Liver (tissue), 9 donors: ENCODE data around the gene SWAP70. TPM values are rescaled to one million over a fixed set of nuclear protein-coding genes. Genes with fewer than 3 reads are reported as not detected.
A peak's percentile ranks its signal among the peaks of the same experiment; 100 is the strongest.

ENCODE experiments used
- DNase-seq: peaks from one replicate; pipeline ENCODE4 v3.0.0-alpha.2; 2017; ENCODE audit warnings: low spot score
- H3K27ac ChIP-seq, 2 donors: one replicate each; pipeline ENCODE4 v1.7.0; 2013; ENCODE audit warnings: inconsistent platforms in 2 of 2, low read length in 2 of 2, control low read depth in 1 of 2, low read depth in 1 of 2, mild to moderate bottlenecking in 1 of 2
- H3K27me3 ChIP-seq, 4 donors: one replicate each; pipeline versions ENCODE4 v1.6.1 to v1.7.0; 2013; ENCODE audit warnings: low read length in 3 of 4, inconsistent platforms in 1 of 4, mild to moderate bottlenecking in 1 of 4, moderate library complexity in 1 of 4; ENCODE audit not compliant: control insufficient read depth in 4 of 4, insufficient read depth in 4 of 4
- H3K36me3 ChIP-seq, 4 donors: one replicate each; pipeline versions ENCODE4 v1.6.1 to v1.7.0; 2013; ENCODE audit warnings: low read length in 3 of 4, mild to moderate bottlenecking in 3 of 4, low read depth in 1 of 4, moderate library complexity in 1 of 4; ENCODE audit not compliant: control insufficient read depth in 4 of 4, insufficient read depth in 3 of 4
- H3K4me1 ChIP-seq, 4 donors: one replicate each; pipeline versions ENCODE4 v1.6.1 to v1.7.0; 2013; ENCODE audit warnings: low read length in 3 of 4, mild to moderate bottlenecking in 3 of 4, moderate library complexity in 1 of 4; ENCODE audit not compliant: control insufficient read depth in 4 of 4, insufficient read depth in 4 of 4
- H3K4me3 ChIP-seq, 3 donors: one replicate each; pipeline versions ENCODE4 v1.6.1 to v1.7.0; 2013; ENCODE audit warnings: low read length in 3 of 3, control low read depth in 1 of 3, low read depth in 1 of 3, mild to moderate bottlenecking in 1 of 3
- H3K9ac ChIP-seq, 2 donors: one replicate each; pipeline ENCODE4 v1.7.0; 2013; ENCODE audit warnings: low read length in 2 of 2, mild to moderate bottlenecking in 2 of 2, moderate library complexity in 2 of 2, control low read depth in 1 of 2, low read depth in 1 of 2
- H3K9me3 ChIP-seq, 4 donors: one replicate each; pipeline versions ENCODE4 v1.6.1 to v1.7.0; 2013; ENCODE audit warnings: low read length in 3 of 4; ENCODE audit not compliant: control insufficient read depth in 4 of 4
- CTCF ChIP-seq: fragments of 150-350 bp; IDR thresholded peaks from 2 replicates; pipeline ENCODE4 v1.5.1; 2017; ENCODE audit warnings: improper control_type of control experiment, low read depth, low read length; ENCODE audit not compliant: missing input control
- EGR1 ChIP-seq, 2 donors: IDR thresholded peaks; 2 replicates each; pipeline ENCODE4 v1.6.1; 2016 to 2018; ENCODE audit warnings: antibody characterized with exemption in 2 of 2, low read depth in 2 of 2
- FOXA1 ChIP-seq: IDR thresholded peaks from 2 replicates; pipeline ENCODE4 v1.6.1; 2016; ENCODE audit warnings: antibody characterized with exemption
- FOXA2 ChIP-seq: IDR thresholded peaks from 2 replicates; pipeline ENCODE4 v1.6.1; 2016; ENCODE audit warnings: antibody characterized with exemption
- GABPA ChIP-seq, 2 donors: IDR thresholded peaks in 1 of 2; conservative IDR thresholded peaks in 1 of 2; 2 replicates each; pipeline ENCODE4 v1.6.1; 2016; ENCODE audit warnings: antibody characterized with exemption in 2 of 2, mild to moderate bottlenecking in 1 of 2, moderate library complexity in 1 of 2
- HNF4A ChIP-seq, 2 donors: conservative IDR thresholded peaks; 2 replicates each; pipeline ENCODE4 v1.6.1; 2016; ENCODE audit warnings: antibody characterized with exemption in 2 of 2, mild to moderate bottlenecking in 2 of 2
- HNF4G ChIP-seq: IDR thresholded peaks from 2 replicates; pipeline ENCODE4 v1.6.1; 2016; ENCODE audit warnings: antibody characterized with exemption
- JUND ChIP-seq, 2 donors: IDR thresholded peaks; 2 replicates each; pipeline ENCODE4 v1.6.1; 2016; ENCODE audit warnings: antibody characterized with exemption in 2 of 2
- MAX ChIP-seq: IDR thresholded peaks from 2 replicates; pipeline ENCODE4 v1.6.1; 2016; ENCODE audit warnings: antibody characterized with exemption
- NR2F2 ChIP-seq: IDR thresholded peaks from 2 replicates; pipeline ENCODE4 v1.6.1; 2016; ENCODE audit warnings: antibody characterized with exemption
- RAD21 ChIP-seq, 2 donors: IDR thresholded peaks; 2 replicates each; pipeline ENCODE4 v1.6.1; 2016; ENCODE audit warnings: antibody characterized with exemption in 2 of 2, mild to moderate bottlenecking in 2 of 2
- RXRA ChIP-seq, 2 donors: IDR thresholded peaks; 2 replicates each; pipeline ENCODE4 v1.6.1; 2017 to 2018; ENCODE audit warnings: antibody characterized with exemption in 2 of 2, mild to moderate bottlenecking in 1 of 2
- SP1 ChIP-seq: IDR thresholded peaks from 2 replicates; pipeline ENCODE4 v1.6.1; 2018; ENCODE audit warnings: antibody characterized with exemption, mild to moderate bottlenecking
- TAF1 ChIP-seq: conservative IDR thresholded peaks from 2 replicates; pipeline ENCODE4 v1.6.1; 2016; ENCODE audit warnings: antibody characterized with exemption, mild to moderate bottlenecking
- YY1 ChIP-seq: IDR thresholded peaks from 2 replicates; pipeline ENCODE4 v1.6.1; 2016; ENCODE audit warnings: antibody characterized with exemption, mild to moderate bottlenecking
- WGBS: extraction: QIAGEN DNeasy Blood & Tissue Kit; methylation state at CpG from one replicate; pipeline ENCODE4 v1.1.7; 2013; 5-methylcytosine and 5-hydroxymethylcytosine counted together
- polyA plus RNA-seq, 2 donors: library from polyadenylated mRNA; stranded (reverse) in 1 of 2; unstranded in 1 of 2; fragments of 200-250 nt in 1 of 2; fragments of >200 nt in 1 of 2; fragmentation: Nextera tagmentation in 1 of 2; extraction: Ambion mirVana in 1 of 2; gene quantifications; one replicate each; pipeline versions ENCODE4 v1.2.1 to v1.2.3, GENCODE V29; 2013 to 2015
- total RNA-seq, 2 donors: library from RNA; depleted of rRNA; stranded (reverse); fragments of >200 nt; gene quantifications; one replicate each; pipeline ENCODE4 v1.2.3, GENCODE V29; 2014
- TF ChIP-seq, protein P1 (sequence below): IDR thresholded peaks from 2 replicates; pipeline ENCODE4 v1.6.1; 2016; ENCODE audit warnings: antibody characterized with exemption
- TF ChIP-seq, protein P2 (sequence below): IDR thresholded peaks from 2 replicates; pipeline ENCODE4 v1.6.1; 2016; ENCODE audit warnings: antibody characterized with exemption
- TF ChIP-seq, protein P3 (sequence below): IDR thresholded peaks from 2 replicates; pipeline ENCODE4 v1.6.1; 2016; ENCODE audit warnings: antibody characterized with exemption, mild to moderate bottlenecking
- donor health status: healthy.
- donor health status: healthy.
- donor health status: healthy.
- donor health status: healthy.
- donor health status: healthy.

Gene SWAP70
- total and polyA plus RNA-seq, 4 donors = 4.0 to 8.4 (median 5.8) TPM

DNA sequence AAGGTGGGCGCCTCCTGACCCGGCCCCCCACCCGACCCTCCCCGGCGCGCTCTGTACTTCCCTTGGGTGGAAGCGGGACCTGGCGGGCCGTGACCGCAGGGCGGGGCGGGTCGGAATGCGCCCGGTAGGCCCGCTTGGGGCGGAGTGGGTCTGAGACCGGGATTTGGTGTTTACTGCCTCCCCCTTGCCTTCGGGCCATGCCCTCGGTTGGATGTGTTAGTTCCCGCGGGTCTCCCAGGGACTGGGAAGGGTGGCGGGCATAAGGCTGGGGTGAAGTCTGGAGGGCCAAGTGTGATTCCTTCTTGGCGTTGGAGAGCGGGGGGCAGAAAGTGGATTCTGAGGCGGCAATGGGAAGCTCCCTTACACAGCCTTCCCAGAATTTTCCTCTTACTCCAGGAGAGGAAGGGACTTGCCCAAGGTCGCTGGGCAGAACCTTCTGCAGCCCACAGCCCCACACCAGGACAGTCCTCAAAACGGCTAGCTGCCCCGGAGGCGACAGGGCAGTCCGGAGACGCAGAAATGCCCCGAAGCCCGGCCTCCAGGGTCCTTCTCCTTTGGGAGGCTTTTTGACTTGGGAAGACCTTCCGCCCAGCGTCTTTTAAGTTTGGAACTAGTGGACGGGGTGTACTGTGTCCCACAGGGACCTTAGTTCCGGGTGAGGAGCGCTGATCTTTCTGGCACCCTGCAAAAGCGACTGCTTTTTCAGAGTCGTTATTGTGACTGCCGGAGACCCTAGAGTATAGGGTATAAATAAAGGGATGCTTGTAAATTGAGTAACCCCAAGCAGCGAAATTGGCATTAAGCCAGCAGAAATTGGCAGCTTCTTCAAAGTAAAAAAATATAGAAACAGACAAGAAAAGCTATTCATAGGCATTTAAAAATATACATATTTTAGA lies 647 bp downstream of the SWAP70 start:
- peaks cover 2 to 11% (median 7%) of the 10 kb centered on the region in 4 donors for H3K4me1 ChIP-seq
- no peaks in the 10 kb centered on the region for H3K36me3 ChIP-seq
- peak overlapping the region; percentile 84 to 99 (median 92) for H3K4me3 ChIP-seq
- no peaks in the 10 kb centered on the region for H3K27me3 ChIP-seq
- peak overlapping the region; percentile 36 to 43 for H3K9ac ChIP-seq
- peak overlapping the region; percentile 59 to 86 for H3K27ac ChIP-seq
- DNase-seq = peak; percentile 44
- TF ChIP-seq JUND (IDR thresholded peaks at IDR 0.05) (no peak), RAD21 (IDR thresholded peaks at IDR 0.05) (peak in 1 of 2 donors; percentile 3)
- TF ChIP-seq, protein P1, sequence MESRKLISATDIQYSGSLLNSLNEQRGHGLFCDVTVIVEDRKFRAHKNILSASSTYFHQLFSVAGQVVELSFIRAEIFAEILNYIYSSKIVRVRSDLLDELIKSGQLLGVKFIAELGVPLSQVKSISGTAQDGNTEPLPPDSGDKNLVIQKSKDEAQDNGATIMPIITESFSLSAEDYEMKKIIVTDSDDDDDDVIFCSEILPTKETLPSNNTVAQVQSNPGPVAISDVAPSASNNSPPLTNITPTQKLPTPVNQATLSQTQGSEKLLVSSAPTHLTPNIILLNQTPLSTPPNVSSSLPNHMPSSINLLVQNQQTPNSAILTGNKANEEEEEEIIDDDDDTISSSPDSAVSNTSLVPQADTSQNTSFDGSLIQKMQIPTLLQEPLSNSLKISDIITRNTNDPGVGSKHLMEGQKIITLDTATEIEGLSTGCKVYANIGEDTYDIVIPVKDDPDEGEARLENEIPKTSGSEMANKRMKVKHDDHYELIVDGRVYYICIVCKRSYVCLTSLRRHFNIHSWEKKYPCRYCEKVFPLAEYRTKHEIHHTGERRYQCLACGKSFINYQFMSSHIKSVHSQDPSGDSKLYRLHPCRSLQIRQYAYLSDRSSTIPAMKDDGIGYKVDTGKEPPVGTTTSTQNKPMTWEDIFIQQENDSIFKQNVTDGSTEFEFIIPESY = no peak
- WGBS = 8% methylated on average over 43 of the region's 43 CpGs
- H3K9me3 ChIP-seq = peaks cover 0 to 6% (median 0%) of the 10 kb centered on the region in 4 donors

GRCh38 chr11:9665749-9666148 lies 1.9 kb downstream of the SWAP70 start:
- Histone ChIP-seq H3K27me3 (no peaks in the 10 kb centered on the region), H3K27ac (no peak overlapping the region), H3K4me1 (peaks cover 2 to 11% (median 7%) of the 10 kb centered on the region in 4 donors), H3K36me3 (no peaks in the 10 kb centered on the region), H3K9me3 (peaks cover 0 to 6% (median 0%) of the 10 kb centered on the region in 4 donors), H3K4me3 (no peak overlapping the region), H3K9ac (no peak overlapping the region)
- DNase-seq = no peak
- TF ChIP-seq HNF4G = no peak
- TF ChIP-seq FOXA2 = no peak
- no peak for TF ChIP-seq GABPA (IDR thresholded peaks at IDR 0.05 in 1 of 2, conservative IDR thresholded peaks at IDR 0.05 in 1 of 2)
- TF ChIP-seq CTCF = no peak
- no peak for TF ChIP-seq EGR1 (IDR thresholded peaks at IDR 0.05; ENCODE audit: low read depth in 2 of 2)
- no peak for TF ChIP-seq YY1
- TF ChIP-seq JUND (IDR thresholded peaks at IDR 0.05) = no peak
- TF ChIP-seq SP1 = no peak
- TF ChIP-seq, protein P2, sequence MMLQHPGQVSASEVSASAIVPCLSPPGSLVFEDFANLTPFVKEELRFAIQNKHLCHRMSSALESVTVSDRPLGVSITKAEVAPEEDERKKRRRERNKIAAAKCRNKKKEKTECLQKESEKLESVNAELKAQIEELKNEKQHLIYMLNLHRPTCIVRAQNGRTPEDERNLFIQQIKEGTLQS = no peak
- no peak for TF ChIP-seq HNF4A (conservative IDR thresholded peaks at IDR 0.05)
- no peak for TF ChIP-seq RAD21 (IDR thresholded peaks at IDR 0.05)
- no peak for TF ChIP-seq NR2F2
- TF ChIP-seq, protein P3, sequence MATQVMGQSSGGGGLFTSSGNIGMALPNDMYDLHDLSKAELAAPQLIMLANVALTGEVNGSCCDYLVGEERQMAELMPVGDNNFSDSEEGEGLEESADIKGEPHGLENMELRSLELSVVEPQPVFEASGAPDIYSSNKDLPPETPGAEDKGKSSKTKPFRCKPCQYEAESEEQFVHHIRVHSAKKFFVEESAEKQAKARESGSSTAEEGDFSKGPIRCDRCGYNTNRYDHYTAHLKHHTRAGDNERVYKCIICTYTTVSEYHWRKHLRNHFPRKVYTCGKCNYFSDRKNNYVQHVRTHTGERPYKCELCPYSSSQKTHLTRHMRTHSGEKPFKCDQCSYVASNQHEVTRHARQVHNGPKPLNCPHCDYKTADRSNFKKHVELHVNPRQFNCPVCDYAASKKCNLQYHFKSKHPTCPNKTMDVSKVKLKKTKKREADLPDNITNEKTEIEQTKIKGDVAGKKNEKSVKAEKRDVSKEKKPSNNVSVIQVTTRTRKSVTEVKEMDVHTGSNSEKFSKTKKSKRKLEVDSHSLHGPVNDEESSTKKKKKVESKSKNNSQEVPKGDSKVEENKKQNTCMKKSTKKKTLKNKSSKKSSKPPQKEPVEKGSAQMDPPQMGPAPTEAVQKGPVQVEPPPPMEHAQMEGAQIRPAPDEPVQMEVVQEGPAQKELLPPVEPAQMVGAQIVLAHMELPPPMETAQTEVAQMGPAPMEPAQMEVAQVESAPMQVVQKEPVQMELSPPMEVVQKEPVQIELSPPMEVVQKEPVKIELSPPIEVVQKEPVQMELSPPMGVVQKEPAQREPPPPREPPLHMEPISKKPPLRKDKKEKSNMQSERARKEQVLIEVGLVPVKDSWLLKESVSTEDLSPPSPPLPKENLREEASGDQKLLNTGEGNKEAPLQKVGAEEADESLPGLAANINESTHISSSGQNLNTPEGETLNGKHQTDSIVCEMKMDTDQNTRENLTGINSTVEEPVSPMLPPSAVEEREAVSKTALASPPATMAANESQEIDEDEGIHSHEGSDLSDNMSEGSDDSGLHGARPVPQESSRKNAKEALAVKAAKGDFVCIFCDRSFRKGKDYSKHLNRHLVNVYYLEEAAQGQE = no peak
- no peak for TF ChIP-seq MAX
- TF ChIP-seq, protein P1 = no peak
- no peak for TF ChIP-seq TAF1
- no peak for TF ChIP-seq RXRA (IDR thresholded peaks at IDR 0.05)
- no peak for TF ChIP-seq FOXA1
- 98% methylated on average over 2 of the region's 2 CpGs for WGBS
